NCI-H2227 treated with DMSO at 0.1 percent for 48 hours (cell line): ENCODE data around the gene KRTAP10-5.

Experiments used
- DNase-seq: peaks from one replicate; lab custom pipeline; 2025; lab: John Stamatoyannopoulos, UW

The KRTAP10-5 gene

GRCh38 chr21:44529503-44530125 lies 50.8 kb downstream of the KRTAP10-5 start:
- no peak for DNase-seq
